AG09309 (cell line): ENCODE results near the gene PRDM16.

ENCODE experiments used
- DNase-seq: peaks from one replicate; pipeline ENCODE4 v3.0.0-alpha.2; 2010; ENCODE audit warnings: low read depth
- H3K4me3 ChIP-seq: 2 replicates; pipeline ENCODE4 v1.5.1; 2011; ENCODE audit warnings: mild to moderate bottlenecking, low read depth, low read length, moderate library complexity; ENCODE audit not compliant: control insufficient read depth
- CTCF ChIP-seq: IDR thresholded peaks from 2 replicates; pipeline ENCODE4 v1.5.1; 2011; ENCODE audit warnings: mild to moderate bottlenecking, low read depth, low read length, inconsistent platforms; ENCODE audit not compliant: insufficient read depth, control insufficient read depth; ENCODE audit errors: missing control alignments

Gene PRDM16

GRCh38 chr1:3356827-3357460 lies 287.9 kb downstream of the PRDM16 start:
- DNase-seq = no peak
- TF ChIP-seq CTCF = no peak
- no peak overlapping the region for H3K4me3 ChIP-seq

DNA sequence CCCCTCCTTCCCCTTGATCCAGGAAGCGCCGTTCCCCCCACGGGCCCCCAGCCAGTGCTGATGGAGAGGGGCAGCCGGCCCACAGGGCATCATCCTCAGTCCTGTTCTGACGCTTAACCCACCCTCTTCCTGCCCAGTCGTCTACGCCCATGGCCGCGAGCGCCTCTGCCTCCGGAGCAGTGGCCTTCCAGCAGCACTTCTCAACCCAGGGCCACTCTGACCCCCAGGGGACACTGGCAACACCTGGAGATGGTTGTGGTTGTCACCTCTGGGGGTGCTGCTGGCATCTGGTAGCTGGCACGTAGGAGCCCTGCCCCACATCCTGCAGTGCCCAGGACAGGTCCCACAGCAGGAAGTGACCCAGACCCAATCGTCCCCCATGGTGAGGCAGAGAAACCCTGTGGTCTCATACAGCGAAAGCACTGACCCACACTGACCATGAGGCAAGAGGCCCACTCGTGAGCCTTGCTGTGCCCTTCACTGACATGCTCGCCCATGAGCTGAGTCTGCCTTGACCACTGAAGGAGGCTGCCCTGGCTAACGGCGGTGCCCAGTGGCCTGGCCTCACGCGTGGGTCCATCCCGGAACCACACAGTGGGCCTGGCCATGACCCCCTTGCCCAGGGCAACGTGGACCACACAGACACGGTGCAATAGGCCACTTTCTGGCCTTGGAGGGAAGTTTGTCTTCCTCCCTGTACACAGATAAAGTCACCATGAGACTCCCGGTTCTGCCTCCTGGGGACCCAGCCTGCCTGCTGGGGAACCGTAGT lies 288.7 kb downstream of the PRDM16 start:
- DNase-seq = no peak
- TF ChIP-seq CTCF = no peak
- no peak overlapping the region for H3K4me3 ChIP-seq

DNA sequence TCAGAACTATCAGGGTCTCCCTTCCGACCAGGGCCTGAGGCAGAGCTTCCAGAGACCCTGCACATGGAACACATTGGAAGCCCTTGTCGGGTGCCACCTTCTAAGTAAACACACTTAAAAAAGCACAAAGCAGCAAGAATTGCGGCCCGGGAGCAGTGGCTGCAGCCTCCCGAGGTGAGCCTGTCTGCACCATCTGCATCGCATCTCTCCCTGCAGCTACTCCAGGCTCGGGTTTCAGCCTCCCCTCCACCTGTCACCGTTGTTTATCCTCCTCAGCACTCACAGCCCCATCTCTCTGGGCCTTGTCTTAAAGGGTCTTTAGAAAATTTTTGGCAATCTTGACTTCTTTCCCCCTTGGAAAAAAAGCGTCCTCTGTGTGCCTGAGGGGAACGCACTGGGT lies 290.3 kb downstream of the PRDM16 start:
- TF ChIP-seq CTCF = no peak

DNA sequence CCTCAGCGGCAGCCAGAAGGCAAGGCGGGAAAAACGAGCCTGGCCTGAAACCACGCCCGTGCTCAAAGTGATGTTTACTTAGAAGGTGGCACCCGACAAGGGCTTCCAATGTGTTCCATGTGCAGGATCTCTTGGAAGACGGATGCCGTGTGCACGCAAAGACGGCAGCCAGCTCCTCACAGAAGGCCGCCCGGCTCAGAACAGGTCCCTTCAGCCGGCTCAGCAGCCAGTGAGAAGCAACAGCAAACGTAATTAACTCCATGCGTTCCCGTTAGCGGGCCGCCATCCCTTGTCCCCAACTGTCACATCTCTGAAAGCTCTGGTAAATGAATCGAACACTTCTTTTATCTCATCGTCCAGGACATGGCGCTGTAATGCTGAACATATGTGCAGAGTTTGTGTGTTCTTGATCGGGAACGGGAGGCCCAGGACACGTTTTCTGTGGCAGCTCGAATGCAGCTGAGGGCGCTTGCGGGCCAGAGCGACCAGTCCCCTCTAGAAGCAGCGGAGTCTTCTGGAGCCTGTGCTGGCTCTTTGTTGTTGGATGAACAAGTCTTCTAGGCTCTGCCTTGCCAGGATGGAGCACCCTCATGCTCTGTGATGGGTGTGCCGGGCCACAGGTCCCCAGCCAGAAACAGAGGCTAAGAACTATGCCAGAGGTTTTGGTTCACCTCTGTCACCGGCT lies 290.9 kb downstream of the PRDM16 start:
- DNase-seq = no peak
- TF ChIP-seq CTCF = no peak

More for the DNA sequence above, 290.3 kb downstream of the PRDM16 start:
- H3K4me3 ChIP-seq = no peak overlapping the region
- no peak for DNase-seq

DNA sequence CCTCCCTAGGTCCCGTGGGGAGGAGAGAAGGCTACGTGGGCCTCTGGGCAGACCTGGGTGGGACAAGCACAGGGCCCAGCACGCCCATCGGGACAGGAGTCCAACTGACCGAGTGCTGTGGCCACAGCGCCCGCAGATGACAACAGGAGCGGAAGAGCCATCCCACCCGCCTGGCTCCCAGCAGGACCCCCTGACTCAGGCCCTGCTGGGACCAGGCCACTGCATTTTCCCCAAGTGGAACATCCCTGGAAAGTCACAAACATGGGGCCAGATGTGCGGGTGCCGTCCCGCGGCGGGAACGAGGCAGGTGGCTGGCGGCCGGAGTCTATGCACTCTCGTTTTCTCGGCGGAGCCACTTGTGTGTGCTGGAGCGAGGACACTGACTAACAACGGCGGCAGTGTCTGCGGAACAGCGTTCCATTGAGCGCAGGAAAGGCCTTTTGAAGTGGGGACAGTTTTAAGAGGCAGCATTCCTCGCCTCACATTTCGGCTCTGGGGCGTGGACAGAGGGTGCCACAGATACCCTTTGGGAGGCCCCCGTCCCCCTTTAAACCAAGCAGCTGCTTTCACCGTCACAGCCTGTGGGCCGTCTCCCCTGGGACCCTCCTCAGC lies 291.7 kb downstream of the PRDM16 start:
- TF ChIP-seq CTCF = no peak
- no peak overlapping the region for H3K4me3 ChIP-seq
- no peak for DNase-seq

More for the DNA sequence above, 290.9 kb downstream of the PRDM16 start:
- no peak overlapping the region for H3K4me3 ChIP-seq

GRCh38 chr1:3363023-3363422 lies 294.0 kb downstream of the PRDM16 start:
- no peak overlapping the region for H3K4me3 ChIP-seq
- TF ChIP-seq CTCF = no peak
- DNase-seq = no peak
